Activated CD8-positive, alpha-beta T cell treated with anti-CD3 and anti-CD28 coated beads for 36 hours (primary cell): ENCODE measurements around the gene HNRNPC. TPM values are rescaled to one million over a fixed set of nuclear protein-coding genes. Genes with fewer than 3 reads are reported as not detected.
"Not testable (repeated sequence)": the region's sequence is repeated elsewhere in the genome, so short reads cannot be mapped to it uniquely, and the experiment has no call there.

ENCODE experiments used
- ATAC-seq: fragments of 200-7000 bp; cut with Tn5 transposase; one replicate; pipeline ENCODE4 v1.10.0; 2021; ENCODE audit warnings: mild to moderate bottlenecking, moderate library complexity
- CTCF ChIA-PET: fragments of 350-600 bp; sonication (Branson Sonifier 250); formaldehyde crosslinking; loops from one replicate; lab custom pipeline; 2021; ENCODE audit warnings: antibody characterized with exemption; lab: Charles Lee
- POLR2A ChIA-PET: fragments of 350-600 bp; sonication (Branson Sonifier 250); formaldehyde crosslinking; loops from one replicate; lab custom pipeline; 2021; ENCODE audit warnings: antibody characterized with exemption; lab: Charles Lee
- DNase-seq: peaks from one replicate; pipeline ENCODE4 v3.0.0-alpha.2; 2020
- H3K27ac Mint-ChIP-seq: one replicate; pipeline ENCODE4 v1.8.0; 2021; ENCODE audit warnings: mild to moderate bottlenecking, mixed read lengths
- H3K27me3 Mint-ChIP-seq: one replicate; pipeline ENCODE4 v1.8.0; 2021; ENCODE audit warnings: mixed read lengths
- H3K36me3 Mint-ChIP-seq: one replicate; pipeline ENCODE4 v1.8.0; 2021; ENCODE audit warnings: low read depth, mixed read lengths
- H3K4me1 Mint-ChIP-seq: one replicate; pipeline ENCODE4 v1.8.0; 2021; ENCODE audit warnings: low read depth, mixed read lengths
- H3K4me3 Mint-ChIP-seq: one replicate; pipeline ENCODE4 v1.8.0; 2021; ENCODE audit warnings: mild to moderate bottlenecking, moderate library complexity, mixed read lengths
- H3K9me3 Mint-ChIP-seq: one replicate; pipeline ENCODE4 v1.8.0; 2021; ENCODE audit warnings: mixed read lengths
- intact Hi-C: fragments of 100-400 bp; cut with micrococcal nuclease; formaldehyde crosslinking; loops from one replicate; pipeline ENCODE4 v1.10.0; 2022
- total RNA-seq, 2 experiments: library from RNA; stranded (reverse); gene quantifications; one replicate each; pipeline ENCODE4 v1.2.3, GENCODE V29; 2021
- TF ChIP-seq, protein P1 (sequence below): fragments of 200-600 bp; IDR thresholded peaks from one replicate; pipeline ENCODE4 v1.8.0; 2022; ENCODE audit warnings: antibody characterized with exemption, mild to moderate bottlenecking

HNRNPC gene
- total RNA-seq, 2 experiments from 2014 or later, result 1,078 to 1,115 TPM

DNA sequence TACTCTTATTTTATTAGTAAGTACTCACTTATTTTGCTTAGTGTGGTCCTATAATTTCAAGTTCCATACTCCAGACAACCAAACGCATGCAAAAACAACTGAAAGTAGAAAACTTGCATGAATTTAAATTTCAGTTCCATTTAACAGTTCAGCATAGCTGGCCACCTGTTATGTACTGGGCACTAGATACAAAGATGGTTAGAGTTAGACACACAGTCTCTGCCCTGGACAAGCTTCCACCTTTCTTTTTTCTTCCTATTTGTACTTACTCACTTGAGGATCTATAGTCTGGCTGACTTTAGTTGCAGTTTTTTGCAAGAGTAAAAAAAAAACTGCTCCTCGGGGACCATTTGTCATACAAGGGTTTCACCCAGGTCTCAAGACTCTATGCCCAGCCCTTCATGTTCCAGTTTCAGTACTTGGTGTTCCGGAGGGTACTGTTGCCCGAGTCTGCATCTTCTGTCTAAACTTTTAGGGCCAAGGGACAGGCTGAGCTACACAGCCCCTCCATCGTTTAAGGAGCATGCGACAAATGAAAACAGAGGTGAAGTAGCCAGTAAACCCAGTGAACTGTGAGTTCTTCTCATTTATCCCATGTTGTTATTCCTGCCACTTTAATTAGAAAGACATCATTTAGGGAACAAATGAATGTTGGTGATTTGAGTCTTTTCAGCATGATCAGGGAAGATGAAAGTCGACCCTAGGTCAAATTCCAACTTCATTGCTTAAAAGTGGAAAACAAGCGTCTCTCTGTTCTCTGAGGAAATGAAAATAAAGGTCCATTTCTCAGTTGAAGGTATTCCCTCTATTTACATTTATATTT is 33.0 kb upstream of the HNRNPC start:
- intact Hi-C loops, result no loop called here
- POLR2A ChIA-PET, result interaction anchor here (1.3 kb wide), 1 partner anchor 19 kb away, joined by 3 read pairs; no protein-coding TSS in a partner anchor
- ATAC-seq, result no peak
- no peak for DNase-seq
- no peak overlapping the region for H3K4me3 Mint-ChIP-seq
- no peak overlapping the region for H3K27ac Mint-ChIP-seq
- peaks cover 13% of the 10 kb centered on the region for H3K27me3 Mint-ChIP-seq
- H3K9me3 Mint-ChIP-seq, result no peaks in the 10 kb centered on the region
- CTCF ChIA-PET, result no interaction called here
- H3K4me1 Mint-ChIP-seq, result peaks cover 6% of the 10 kb centered on the region
- TF ChIP-seq, protein P1, sequence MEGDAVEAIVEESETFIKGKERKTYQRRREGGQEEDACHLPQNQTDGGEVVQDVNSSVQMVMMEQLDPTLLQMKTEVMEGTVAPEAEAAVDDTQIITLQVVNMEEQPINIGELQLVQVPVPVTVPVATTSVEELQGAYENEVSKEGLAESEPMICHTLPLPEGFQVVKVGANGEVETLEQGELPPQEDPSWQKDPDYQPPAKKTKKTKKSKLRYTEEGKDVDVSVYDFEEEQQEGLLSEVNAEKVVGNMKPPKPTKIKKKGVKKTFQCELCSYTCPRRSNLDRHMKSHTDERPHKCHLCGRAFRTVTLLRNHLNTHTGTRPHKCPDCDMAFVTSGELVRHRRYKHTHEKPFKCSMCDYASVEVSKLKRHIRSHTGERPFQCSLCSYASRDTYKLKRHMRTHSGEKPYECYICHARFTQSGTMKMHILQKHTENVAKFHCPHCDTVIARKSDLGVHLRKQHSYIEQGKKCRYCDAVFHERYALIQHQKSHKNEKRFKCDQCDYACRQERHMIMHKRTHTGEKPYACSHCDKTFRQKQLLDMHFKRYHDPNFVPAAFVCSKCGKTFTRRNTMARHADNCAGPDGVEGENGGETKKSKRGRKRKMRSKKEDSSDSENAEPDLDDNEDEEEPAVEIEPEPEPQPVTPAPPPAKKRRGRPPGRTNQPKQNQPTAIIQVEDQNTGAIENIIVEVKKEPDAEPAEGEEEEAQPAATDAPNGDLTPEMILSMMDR, result no peak
- H3K36me3 Mint-ChIP-seq, result no peaks in the 10 kb centered on the region

DNA sequence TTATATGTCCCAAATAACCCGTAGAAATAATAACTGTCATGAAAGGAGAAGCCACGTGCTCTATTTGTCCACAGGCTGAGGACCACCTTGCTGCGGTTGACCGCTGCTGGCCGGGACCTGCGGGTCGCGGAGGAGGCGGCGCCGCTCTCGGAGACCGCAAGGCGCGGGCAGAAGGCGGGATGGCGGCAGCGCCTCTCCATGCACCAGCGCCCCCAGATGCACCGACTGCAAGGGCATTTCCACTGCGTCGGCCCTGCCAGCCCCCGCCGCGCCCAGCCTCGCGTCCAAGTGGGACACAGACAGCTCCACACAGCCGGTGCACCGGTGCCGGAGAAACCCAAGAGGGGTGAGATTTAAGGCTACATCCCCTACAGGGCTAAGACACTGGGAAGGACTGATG is 31.6 kb upstream of the HNRNPC start:
- ChIA-PET POLR2A (no interaction called here), CTCF (no interaction called here)
- no peaks in the 10 kb centered on the region for H3K36me3 Mint-ChIP-seq
- no peaks in the 10 kb centered on the region for H3K9me3 Mint-ChIP-seq
- H3K4me1 Mint-ChIP-seq, result peaks cover 6% of the 10 kb centered on the region
- no peak overlapping the region for H3K27ac Mint-ChIP-seq
- peak overlapping the region; percentile 27 for H3K4me3 Mint-ChIP-seq
- DNase-seq, result peak; percentile 44
- TF ChIP-seq, protein P1, result no peak
- ATAC-seq, result peak; percentile 77
- peaks cover 13% of the 10 kb centered on the region for H3K27me3 Mint-ChIP-seq
- intact Hi-C loops, result no loop called here

DNA sequence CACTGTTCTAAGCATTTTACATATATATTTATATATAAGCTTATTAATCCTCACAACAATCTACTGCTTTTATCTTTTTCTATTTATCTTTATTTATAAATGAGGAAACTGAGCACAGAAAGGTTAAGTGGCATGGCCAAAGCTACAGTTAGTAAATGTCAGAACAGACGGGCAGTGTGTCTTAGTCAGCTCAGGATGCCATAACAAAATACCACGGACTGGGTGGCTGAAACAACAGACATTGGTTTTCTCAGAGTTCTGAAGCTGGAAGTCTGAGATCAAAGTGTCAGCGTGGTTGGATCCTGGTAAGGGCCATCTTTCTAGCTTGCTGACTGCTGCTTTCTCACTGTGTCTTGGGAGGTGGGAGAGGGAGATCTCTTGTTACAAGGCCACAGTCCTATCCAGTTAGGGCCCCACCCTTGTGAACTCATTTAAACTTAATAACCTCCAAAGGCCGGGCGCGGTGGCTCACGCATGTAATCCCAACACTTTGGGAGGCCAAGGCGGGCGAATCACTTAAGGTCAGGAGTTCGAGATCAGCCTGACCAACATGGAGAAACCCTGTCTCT is 30.4 kb upstream of the HNRNPC start:
- Mint-ChIP-seq H3K36me3 (no peaks in the 10 kb centered on the region), H3K4me3 (no peak overlapping the region), H3K27me3 (peaks cover 13% of the 10 kb centered on the region), H3K9me3 (no peaks in the 10 kb centered on the region), H3K4me1 (peaks cover 6% of the 10 kb centered on the region), H3K27ac (no peak overlapping the region)
- ChIA-PET POLR2A (no interaction called here), CTCF (interaction anchor here (0.7 to 1.2 kb wide), 5 partner anchors 10 to 143 kb away, joined by 3 to 4 read pairs (median 4); no protein-coding TSS in a partner anchor)
- DNase-seq, result peak; percentile 7
- intact Hi-C loops, result no loop called here
- ATAC-seq, result no peak
- TF ChIP-seq, protein P1, result no peak

DNA sequence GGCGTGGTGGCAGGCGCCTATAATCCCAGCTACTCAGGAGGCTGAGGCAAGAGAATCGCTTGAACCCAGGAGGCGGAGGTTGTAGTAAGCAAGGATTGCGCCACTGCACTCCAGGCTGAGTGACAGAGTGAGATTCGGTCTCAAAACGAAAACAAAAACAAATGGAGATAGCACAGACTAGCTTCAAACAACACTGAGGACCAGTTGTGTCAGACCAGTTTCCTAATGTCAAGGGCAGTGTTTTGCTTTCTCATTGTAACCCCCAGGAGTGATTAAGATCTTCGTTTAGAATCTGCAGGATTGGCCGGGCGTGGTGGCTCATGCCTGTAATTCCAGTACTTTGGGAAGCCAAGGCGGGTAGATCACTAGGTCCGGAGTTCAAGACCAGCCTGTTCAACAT is 29.1 kb upstream of the HNRNPC start:
- POLR2A ChIA-PET, result interaction anchor here (0.6 to 1.3 kb wide), 3 partner anchors 43 to 155 kb away, joined by 3 to 4 read pairs (median 4); no protein-coding TSS in a partner anchor
- CTCF ChIA-PET, result interaction anchor here (0.9 to 1.2 kb wide), 2 partner anchors 9 to 28 kb away, joined by 3 read pairs; no protein-coding TSS in a partner anchor
- intact Hi-C loops, result no loop called here

DNA sequence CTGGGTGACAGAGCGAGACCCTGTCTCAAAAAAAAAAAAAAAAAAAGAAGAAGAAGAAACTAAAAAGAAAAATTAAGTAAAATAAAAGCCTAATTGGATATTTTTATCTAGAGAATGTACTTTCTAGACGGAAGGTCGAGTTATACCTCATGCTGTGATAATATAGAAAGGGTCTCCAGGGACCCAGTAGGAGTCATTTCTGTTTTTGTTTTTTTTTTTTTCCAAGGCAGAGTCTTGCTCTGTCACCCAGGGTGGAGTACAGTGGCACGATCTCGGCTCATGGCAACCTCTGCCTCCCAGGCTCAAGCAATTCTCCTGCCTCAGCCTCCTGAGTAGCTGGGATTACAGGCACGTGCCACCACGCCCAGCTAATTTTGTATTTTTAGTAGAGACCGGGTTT is 24.8 kb upstream of the HNRNPC start:
- H3K4me1 Mint-ChIP-seq, CTCF ChIA-PET, H3K36me3 Mint-ChIP-seq, H3K27ac Mint-ChIP-seq, intact Hi-C loops, ATAC-seq, H3K27me3 Mint-ChIP-seq, H3K9me3 Mint-ChIP-seq, DNase-seq, POLR2A ChIA-PET, H3K4me3 Mint-ChIP-seq: not testable (repeated sequence)

More for the DNA sequence above, 29.1 kb upstream of the HNRNPC start:
- H3K9me3 Mint-ChIP-seq, result no peaks in the 10 kb centered on the region
- no peak overlapping the region for H3K4me3 Mint-ChIP-seq
- H3K27me3 Mint-ChIP-seq, result peaks cover 13% of the 10 kb centered on the region
- ATAC-seq (no peak), DNase-seq (no peak)
- peaks cover 6% of the 10 kb centered on the region for H3K4me1 Mint-ChIP-seq
- no peak overlapping the region for H3K27ac Mint-ChIP-seq
- TF ChIP-seq, protein P1, result no peak
- no peaks in the 10 kb centered on the region for H3K36me3 Mint-ChIP-seq
